Hepatocyte (in vitro differentiated cells): ENCODE measurements around the gene YTHDC2.

Experiments
- EZH2phosphoT487 ChIP-seq: fragments of 200-600 bp; sonication (generic); IDR thresholded peaks from one replicate; pipeline ENCODE4 v1.6.1; 2018; ENCODE audit warnings: antibody characterized with exemption, mild to moderate bottlenecking, low read depth, moderate library complexity; ENCODE audit not compliant: unreplicated experiment, severe bottlenecking
- TF ChIP-seq, protein P1 (sequence below): fragments of 200-600 bp; sonication (generic); IDR thresholded peaks from 2 replicates; pipeline ENCODE4 v1.5.1; 2016; ENCODE audit warnings: antibody characterized with exemption, mild to moderate bottlenecking; ENCODE audit not compliant: poor library complexity

DNA sequence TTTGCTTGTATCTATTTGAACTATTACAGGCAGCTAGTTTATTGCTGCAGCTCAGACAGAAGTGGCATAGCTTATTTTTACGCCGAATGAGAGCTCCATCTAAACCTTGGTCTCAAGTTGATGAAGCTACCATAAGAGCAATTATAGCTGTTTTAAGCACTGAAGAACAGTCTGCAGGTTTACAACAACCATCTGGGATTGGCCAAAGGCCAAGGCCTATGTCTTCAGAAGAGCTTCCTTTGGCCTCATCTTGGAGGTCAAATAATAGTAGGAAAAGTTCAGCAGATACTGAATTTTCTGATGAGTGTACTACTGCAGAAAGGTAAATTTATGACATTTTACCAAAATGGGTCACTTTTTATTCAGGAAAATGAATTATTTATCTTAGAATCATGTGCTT lies 67.9 kb downstream of the YTHDC2 start:
- TF ChIP-seq, protein P1, sequence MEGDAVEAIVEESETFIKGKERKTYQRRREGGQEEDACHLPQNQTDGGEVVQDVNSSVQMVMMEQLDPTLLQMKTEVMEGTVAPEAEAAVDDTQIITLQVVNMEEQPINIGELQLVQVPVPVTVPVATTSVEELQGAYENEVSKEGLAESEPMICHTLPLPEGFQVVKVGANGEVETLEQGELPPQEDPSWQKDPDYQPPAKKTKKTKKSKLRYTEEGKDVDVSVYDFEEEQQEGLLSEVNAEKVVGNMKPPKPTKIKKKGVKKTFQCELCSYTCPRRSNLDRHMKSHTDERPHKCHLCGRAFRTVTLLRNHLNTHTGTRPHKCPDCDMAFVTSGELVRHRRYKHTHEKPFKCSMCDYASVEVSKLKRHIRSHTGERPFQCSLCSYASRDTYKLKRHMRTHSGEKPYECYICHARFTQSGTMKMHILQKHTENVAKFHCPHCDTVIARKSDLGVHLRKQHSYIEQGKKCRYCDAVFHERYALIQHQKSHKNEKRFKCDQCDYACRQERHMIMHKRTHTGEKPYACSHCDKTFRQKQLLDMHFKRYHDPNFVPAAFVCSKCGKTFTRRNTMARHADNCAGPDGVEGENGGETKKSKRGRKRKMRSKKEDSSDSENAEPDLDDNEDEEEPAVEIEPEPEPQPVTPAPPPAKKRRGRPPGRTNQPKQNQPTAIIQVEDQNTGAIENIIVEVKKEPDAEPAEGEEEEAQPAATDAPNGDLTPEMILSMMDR = no peak
- no peak for TF ChIP-seq EZH2phosphoT487
